ENCODE results near the gene MATN1. TPM values are rescaled to one million over a fixed set of nuclear protein-coding genes. Genes with fewer than 3 reads are reported as not detected.

MATN1 gene
- polyA plus RNA-seq, 1 donor (not counting 4 experiments of a cell fraction or from before 2014, with no cell fraction given), result 0.05 TPM

- dilution Hi-C loops (cut with MboI; ENCODE audit: extremely low pct_ligation_motif_present, low sequenced_read_pairs), result no loop called here
- TF ChIP-seq EZH2 (IDR thresholded peaks at IDR 0.05; ENCODE audit: low read length), result no peak
- TF ChIP-seq, protein P1, sequence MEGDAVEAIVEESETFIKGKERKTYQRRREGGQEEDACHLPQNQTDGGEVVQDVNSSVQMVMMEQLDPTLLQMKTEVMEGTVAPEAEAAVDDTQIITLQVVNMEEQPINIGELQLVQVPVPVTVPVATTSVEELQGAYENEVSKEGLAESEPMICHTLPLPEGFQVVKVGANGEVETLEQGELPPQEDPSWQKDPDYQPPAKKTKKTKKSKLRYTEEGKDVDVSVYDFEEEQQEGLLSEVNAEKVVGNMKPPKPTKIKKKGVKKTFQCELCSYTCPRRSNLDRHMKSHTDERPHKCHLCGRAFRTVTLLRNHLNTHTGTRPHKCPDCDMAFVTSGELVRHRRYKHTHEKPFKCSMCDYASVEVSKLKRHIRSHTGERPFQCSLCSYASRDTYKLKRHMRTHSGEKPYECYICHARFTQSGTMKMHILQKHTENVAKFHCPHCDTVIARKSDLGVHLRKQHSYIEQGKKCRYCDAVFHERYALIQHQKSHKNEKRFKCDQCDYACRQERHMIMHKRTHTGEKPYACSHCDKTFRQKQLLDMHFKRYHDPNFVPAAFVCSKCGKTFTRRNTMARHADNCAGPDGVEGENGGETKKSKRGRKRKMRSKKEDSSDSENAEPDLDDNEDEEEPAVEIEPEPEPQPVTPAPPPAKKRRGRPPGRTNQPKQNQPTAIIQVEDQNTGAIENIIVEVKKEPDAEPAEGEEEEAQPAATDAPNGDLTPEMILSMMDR (optimal IDR thresholded peaks at IDR 0.05 in 1 of 3, IDR thresholded peaks at IDR 0.05 in 1 of 3, conservative IDR thresholded peaks at IDR 0.05 in 1 of 3; ENCODE audit: extremely low read depth in 1 of 3, insufficient read depth in 2 of 3, low read length in 3 of 3), result peak; percentile 32 to 38 (median 36)
- no peaks in the 10 kb centered on the region for H3K27me3 ChIP-seq (ENCODE audit: control insufficient read depth, extremely low read depth, insufficient read depth, low read length)
- peaks cover 6% of the 10 kb centered on the region for H3K4me1 ChIP-seq (ENCODE audit: control insufficient read depth, extremely low read depth, insufficient read depth, low read length)
- H3K27ac ChIP-seq (ENCODE audit: control insufficient read depth, insufficient read depth, low read length), result no peak overlapping the region
- no peak overlapping the region for H3K4me3 ChIP-seq (ENCODE audit: control insufficient read depth in 2 of 3, extremely low read depth in 1 of 3, insufficient read depth in 2 of 3, low read depth in 1 of 3, low read length in 3 of 3)
- H2AFZ ChIP-seq (ENCODE audit: control insufficient read depth, low read length), result no peak overlapping the region
- H3K9me3 ChIP-seq (ENCODE audit: control insufficient read depth, low read depth, low read length), result no peaks in the 10 kb centered on the region
- DNase-seq (ENCODE audit: low read depth, low spot score) (no peak), FAIRE-seq (no peak)
- H3K36me3 ChIP-seq (ENCODE audit: control insufficient read depth in 2 of 2, extremely low read depth in 1 of 2, insufficient read depth in 2 of 2, low read length in 2 of 2), result peaks cover 0 to 2% of the 10 kb centered on the region in 2 experiments
- no peak overlapping the region for H3K4me2 ChIP-seq (ENCODE audit: control insufficient read depth, extremely low read depth, insufficient read depth, low read depth, low read length)
- H3K9me1 ChIP-seq (ENCODE audit: control insufficient read depth, extremely low read depth, insufficient read depth, low read length), result no peaks in the 10 kb centered on the region
- H3K9ac ChIP-seq (ENCODE audit: control insufficient read depth, extremely low read depth, insufficient read depth, low read length), result no peak overlapping the region
- no peaks in the 10 kb centered on the region for H3K79me2 ChIP-seq (ENCODE audit: control insufficient read depth, insufficient read depth, low read length)
- no peaks in the 10 kb centered on the region for H4K20me1 ChIP-seq (ENCODE audit: control insufficient read depth, extremely low read depth, insufficient read depth, low read length)
Measured at GRCh38 chr1:30724175-30724574, 790 bp upstream of the MATN1 start.

DNA sequence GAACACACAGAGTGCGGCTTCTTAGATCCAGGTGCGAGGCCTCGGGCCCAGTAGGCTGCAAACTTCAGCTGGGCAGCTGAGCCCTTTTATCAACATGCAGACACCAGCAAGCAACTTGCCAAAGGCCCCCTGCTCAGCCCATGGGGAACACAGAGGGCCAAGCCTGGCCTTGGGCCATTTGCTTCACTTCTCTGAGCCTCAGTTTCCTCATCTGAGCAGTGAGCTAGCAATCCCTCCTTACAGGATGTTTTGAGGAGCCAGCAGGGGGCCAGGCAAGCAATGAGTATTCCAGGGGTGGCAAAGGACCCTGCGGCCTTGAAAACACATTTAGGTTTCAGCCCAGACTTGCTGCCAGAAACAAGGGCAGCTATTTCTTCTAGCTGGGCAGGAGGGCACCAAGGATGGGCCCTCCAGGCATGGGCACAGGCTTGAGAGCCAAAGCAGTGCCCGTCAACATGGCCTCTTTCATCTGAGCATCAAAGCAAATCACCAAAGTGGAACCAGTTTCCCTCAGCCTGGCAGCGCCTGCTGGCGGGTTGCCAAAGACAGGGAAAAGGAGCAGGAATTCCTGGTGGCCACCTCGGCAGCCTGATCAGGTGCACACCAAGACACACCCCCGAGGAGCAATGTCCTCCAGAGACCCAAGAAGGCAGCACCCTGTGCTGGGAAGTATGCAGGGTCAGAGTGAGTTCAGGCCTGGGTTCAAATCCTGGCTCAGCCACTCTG lies 1.4 kb downstream of the MATN1 start:
- dilution Hi-C loops (cut with MboI; ENCODE audit: extremely low pct_ligation_motif_present, low sequenced_read_pairs), result no loop called here
- no peak overlapping the region for H3K9ac ChIP-seq (ENCODE audit: control insufficient read depth, extremely low read depth, insufficient read depth, low read length)
- DNase-seq (ENCODE audit: low read depth, low spot score) (no peak), FAIRE-seq (no peak)
- TF ChIP-seq, protein P1 (optimal IDR thresholded peaks at IDR 0.05 in 1 of 3, IDR thresholded peaks at IDR 0.05 in 1 of 3, conservative IDR thresholded peaks at IDR 0.05 in 1 of 3; ENCODE audit: extremely low read depth in 1 of 3, insufficient read depth in 2 of 3, low read length in 3 of 3), result no peak
- no peak for TF ChIP-seq EZH2 (IDR thresholded peaks at IDR 0.05; ENCODE audit: low read length)
- no peaks in the 10 kb centered on the region for H3K79me2 ChIP-seq (ENCODE audit: control insufficient read depth, insufficient read depth, low read length)
- H2AFZ ChIP-seq (ENCODE audit: control insufficient read depth, low read length), result no peak overlapping the region
- H3K9me3 ChIP-seq (ENCODE audit: control insufficient read depth, low read depth, low read length), result no peaks in the 10 kb centered on the region
- no peaks in the 10 kb centered on the region for H3K9me1 ChIP-seq (ENCODE audit: control insufficient read depth, extremely low read depth, insufficient read depth, low read length)
- no peak overlapping the region for H3K27ac ChIP-seq (ENCODE audit: control insufficient read depth, insufficient read depth, low read length)
- H3K36me3 ChIP-seq (ENCODE audit: control insufficient read depth in 2 of 2, extremely low read depth in 1 of 2, insufficient read depth in 2 of 2, low read length in 2 of 2), result peaks cover 0 to 2% of the 10 kb centered on the region in 2 experiments
- peaks cover 11% of the 10 kb centered on the region for H3K4me1 ChIP-seq (ENCODE audit: control insufficient read depth, extremely low read depth, insufficient read depth, low read length)
- H3K4me3 ChIP-seq (ENCODE audit: control insufficient read depth in 2 of 3, extremely low read depth in 1 of 3, insufficient read depth in 2 of 3, low read depth in 1 of 3, low read length in 3 of 3), result no peak overlapping the region
- H3K27me3 ChIP-seq (ENCODE audit: control insufficient read depth, extremely low read depth, insufficient read depth, low read length), result no peaks in the 10 kb centered on the region
- no peak overlapping the region for H3K4me2 ChIP-seq (ENCODE audit: control insufficient read depth, extremely low read depth, insufficient read depth, low read depth, low read length)
- no peaks in the 10 kb centered on the region for H4K20me1 ChIP-seq (ENCODE audit: control insufficient read depth, extremely low read depth, insufficient read depth, low read length)

All from keratinocyte (primary cell).